HG03520 (cell line): ENCODE results near the gene SAP25.
"Not testable (repeated sequence)": the region's sequence is repeated elsewhere in the genome, so short reads cannot be mapped to it uniquely, and the experiment has no call there.

Experiments used
- ATAC-seq: cut with Tn5 transposase; IDR thresholded peaks from one replicate; pipeline ENCODE4 v1.9.1; 2021; ENCODE audit warnings: mild to moderate bottlenecking, moderate library complexity; ENCODE audit not compliant: unreplicated experiment

Gene SAP25

DNA sequence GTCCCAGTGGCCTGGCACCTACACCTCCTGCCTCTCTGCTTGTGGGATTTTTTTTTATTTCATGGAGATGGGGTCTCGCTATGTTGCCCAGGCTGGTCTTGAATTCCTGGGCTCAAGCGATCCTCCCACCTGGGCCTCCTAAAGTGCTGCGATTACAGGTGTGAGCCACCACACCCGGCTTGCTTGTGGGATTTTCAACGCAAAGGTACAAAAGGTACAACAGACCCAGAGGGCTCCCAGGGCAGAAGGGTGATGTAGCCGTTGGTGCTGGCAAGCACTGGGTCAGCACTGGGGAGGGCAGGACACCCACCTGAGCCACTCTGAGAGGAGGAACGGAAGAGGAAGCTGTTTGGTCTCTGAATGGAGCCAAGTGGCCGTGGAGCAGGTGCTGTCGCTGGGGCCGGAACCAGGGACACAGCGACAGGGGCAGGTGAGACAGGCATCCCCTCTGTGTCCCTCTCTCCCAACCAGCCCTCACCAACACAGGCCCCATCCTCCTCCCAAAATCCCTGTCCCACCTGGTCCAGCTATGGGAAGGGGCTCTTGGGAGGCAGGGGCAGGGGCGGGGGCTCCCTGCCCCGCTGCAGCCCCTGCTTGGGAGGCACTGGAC lies 2.8 kb upstream of the SAP25 start:
- no peak for ATAC-seq

GRCh38 chr7:100575746-100576383 lies 2.2 kb upstream of the SAP25 start:
- no peak for ATAC-seq

DNA sequence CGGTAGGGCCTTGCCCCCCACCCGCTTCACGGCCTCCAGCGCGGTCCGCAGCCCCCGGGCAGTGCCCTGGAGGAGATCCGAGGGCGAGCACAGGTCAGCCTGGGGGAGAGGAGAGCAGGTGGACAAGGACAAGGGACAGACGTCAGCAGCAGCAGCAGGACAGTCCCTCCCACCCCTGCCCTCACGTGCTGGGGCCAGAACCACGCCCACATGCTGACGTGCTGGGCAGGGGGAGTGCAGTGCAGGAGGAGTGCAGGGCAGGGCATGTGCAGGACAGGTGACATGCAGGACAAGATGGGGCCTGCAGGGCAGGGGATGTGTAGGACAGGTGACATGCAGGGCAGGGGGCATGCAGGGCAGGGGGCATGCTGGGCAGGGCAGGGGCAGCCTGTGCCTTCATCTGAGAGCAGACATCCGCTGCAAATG lies 1.5 kb upstream of the SAP25 start:
- no peak for ATAC-seq

DNA sequence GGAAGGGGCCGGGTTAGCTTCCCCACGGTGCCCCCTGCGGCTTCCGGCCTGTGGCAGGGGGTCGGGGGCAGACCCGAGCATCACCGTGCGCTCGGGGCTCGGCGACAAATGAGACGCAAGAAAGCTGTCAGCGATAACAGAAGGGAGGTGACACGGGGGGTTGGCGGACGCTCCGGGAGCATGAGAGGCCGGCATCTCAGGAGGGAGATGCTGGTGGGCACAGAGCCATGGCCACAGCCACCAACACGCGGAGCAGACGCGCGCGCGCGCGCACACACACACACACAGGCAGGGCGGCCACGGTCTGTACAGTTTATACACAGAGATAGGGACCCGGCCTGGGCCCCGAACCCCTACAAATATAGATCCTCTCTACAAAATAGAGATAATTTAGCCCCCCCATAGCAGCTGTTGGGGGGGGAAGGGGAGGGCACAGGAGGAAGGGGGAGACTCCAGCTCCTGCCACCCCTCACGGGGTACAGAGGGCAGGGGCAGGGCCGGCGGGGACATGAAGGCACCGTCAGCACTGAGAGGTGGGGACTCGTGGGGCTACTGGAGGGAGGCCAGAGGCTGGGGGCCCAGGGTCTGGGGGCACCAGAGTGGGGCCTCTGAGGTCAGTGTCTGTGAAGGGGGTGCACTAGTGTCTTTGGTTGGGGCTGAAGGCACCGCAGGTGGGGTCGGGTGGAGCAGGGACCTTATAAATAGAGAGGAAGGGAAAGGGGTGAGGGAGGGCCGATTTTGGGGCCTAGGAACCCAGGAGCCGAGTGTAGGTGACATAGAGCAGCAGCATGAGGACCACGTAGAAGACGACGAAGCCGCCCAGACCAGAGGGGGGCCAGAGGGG lies 884 bp upstream of the SAP25 start:
- ATAC-seq = no peak

DNA sequence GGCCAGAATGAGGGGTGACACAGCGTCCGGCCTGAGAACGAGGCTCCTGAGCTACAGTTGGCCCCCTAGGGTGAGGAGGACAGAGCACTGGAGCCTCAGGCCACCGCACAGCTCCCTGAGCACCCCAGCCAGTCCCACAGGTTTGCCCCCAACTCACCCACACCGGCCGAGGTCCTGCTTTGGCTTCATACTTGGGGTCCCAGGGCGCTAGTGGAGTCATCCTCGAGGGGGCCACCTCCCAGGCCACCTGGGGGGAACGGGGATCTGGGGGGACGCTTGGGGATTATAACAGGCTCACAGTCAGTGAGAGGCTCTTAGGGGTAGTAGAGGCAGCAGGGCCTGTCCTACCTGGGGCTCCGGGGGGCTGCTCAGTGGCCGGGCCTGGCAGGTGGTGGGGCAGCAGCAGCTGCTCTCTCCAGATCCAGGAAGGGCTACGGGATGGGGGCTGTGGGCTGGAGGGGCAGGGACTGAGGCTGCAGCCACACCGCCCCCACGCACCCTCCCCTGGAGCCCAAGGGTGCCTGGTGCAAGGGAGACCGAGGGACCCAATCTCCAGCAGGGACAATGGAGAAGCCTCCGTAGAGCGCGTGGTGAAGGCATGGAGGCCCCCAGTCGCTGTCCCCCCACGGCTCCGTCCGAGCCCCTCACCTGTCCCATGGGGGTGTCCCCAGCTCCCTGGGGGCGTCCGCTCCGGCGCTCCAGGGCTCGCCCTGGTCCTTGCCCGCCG lies 588 bp downstream of the SAP25 start:
- no peak for ATAC-seq

DNA sequence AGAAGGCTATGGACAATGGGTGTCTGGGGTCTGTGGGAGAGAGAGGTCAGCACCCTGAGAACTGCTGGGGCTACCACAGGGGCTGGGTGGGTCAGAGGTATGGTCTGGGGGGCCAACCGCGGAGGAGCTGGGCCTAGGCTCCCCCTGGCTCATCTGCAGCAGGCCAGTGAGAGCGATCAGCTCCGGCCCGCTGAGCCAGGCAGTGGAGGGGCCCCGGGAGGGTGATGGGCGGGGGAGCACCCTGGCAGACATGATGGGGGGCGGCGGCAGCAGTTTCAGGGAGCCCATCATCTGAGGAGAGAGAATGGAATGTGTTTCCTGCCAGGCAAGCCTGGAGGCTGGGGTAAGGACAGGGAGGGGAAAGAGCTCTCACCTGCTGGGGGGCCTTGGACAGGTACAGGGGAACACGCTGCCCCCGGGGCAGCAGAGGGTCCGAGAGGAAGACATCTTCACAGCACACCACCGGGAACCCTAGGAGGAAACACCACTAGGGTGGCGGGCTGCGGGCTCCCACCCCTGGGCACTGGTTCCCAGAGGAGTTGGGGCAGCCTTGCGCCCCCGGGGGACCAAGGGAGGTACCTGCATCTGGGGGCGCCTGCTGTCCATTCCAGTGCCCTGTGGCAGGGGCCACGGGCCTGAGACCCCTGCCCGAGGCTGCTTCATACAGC lies 1.3 kb downstream of the SAP25 start:
- no peak for ATAC-seq

DNA sequence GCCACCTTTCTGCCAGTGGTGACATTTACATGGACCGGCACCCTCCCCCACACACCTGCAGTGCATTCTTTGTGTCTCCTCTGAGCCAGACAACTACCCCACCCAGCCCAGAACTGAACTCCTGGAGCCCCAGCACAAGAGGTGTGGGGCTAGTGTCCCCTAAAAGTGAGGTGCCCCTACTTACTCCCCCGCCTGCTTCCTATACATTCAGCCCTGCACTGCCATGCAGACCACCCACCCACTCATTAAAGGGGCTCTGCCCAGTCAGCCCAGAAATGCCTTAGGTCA lies 1.9 kb downstream of the SAP25 start:
- no peak for ATAC-seq

GRCh38 chr7:100570954-100571828 lies 2.5 kb downstream of the SAP25 start:
- ATAC-seq = no peak

DNA sequence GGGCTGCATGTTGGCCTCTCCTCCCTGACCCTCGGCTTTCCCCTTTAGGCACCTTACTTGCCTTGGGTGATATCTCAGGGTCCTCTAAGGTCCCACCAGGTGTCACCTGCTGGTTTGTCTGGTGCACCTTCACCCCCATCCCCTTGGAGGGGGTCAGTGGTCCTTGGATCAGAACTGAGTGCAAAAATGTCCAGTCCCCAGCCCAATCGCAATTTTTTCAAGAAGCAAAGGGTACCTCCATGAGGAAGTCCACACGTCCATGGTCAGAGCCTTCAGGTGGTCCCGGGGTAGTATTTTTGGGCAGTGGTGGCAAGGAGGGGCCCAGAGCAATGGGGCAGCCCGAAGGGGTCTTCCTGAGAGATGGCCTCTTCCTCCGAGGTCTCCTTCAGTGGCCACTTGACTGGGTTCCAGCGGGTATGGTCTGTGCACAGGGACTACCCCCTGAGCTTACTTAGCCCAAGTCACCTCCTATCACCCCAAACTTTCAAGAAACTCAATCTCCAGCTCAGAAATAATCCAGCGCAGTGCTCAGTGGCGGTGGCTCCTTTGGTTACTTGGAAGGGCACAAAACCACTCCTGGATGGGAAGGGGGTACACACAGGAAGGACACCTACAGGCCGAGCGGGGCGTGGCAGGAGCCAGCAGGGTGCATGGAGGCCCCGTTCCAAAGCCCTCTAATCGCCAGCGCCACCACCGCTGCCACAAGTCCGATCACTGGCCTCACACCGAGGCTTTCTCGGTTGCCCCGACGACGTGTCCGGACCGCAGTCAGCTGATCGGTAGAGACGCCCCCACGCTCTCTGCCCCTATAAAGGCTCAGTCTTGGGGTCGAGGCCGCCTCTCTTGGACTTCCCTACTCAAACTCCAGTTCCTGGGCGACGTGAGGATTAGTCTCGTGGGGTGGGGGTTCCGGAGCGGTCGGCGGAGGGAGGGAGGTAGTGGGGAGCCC lies 4.5 kb downstream of the SAP25 start:
- ATAC-seq = no peak

- no peak for ATAC-seq
Observed at GRCh38 chr7:100568176-100568895, 5.4 kb downstream of the SAP25 start.

DNA sequence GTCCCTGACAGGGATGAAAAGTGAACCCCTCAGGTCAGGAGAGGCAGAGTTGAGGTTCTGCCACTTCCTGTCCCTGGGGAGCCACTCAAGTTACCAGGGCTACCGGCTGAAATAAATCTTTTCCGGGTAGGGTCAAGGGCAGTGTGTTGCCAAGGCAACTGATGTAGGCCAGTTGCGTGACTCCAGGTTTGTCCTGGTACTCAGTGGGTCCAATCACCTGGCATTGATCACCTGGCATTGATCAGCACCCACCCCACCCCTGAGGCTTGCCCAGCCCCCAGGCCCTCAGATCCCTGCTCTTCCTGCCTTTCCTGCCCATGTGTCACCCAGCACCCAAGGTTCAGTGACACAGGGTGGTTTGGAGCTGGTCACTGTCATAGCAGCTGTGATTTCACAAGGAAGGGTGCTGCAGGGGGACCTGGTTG lies 5.9 kb downstream of the SAP25 start:
- no peak for ATAC-seq

- ATAC-seq = no peak
Observed at GRCh38 chr7:100567031-100567730, 6.5 kb downstream of the SAP25 start.

- ATAC-seq = no peak
Observed at GRCh38 chr7:100566018-100566531, 7.6 kb downstream of the SAP25 start.

DNA sequence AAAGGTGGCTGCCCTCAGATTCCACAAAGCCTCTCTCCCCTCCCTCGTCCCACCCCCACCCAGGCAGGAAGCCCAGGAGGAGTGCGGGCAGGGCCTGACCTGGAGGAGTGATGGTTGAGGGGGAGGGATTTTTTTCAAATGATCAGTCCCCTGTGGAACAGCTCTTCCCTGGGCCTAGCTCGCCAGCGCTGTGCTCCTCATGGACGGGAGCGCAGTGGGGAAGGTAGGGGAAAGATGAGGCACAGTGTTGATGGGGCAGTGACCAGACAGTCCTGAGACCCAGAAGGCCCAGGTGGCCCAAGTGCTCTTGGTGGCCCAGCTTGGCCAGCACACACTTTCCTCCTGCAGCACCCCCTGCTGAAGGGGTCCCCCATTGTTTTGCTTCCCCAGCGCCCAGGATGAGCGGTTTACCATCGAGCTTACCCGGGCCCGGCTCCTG lies 8.5 kb downstream of the SAP25 start:
- no peak for ATAC-seq

DNA sequence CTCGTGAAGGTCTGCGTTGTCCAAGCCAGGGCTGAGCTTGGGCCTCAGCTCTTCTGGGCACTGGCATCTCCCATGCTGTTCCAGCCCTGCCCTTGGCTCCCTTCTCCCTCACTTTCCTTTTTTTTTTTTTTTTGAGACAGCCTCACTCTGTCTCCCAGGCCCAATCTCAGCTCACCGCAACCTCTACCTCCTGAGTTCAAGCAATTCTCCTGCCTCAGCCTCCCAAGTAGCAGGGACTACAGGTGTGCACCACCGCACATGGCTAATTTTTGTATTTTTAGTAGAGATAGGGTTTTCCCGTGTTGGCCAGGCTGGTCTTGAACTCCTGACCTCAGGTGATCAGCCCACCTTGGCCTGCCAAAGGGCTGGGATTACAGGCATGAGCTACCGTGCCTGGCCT lies 9.3 kb downstream of the SAP25 start:
- not testable (repeated sequence) for ATAC-seq

GRCh38 chr7:100563809-100564400 lies 9.8 kb downstream of the SAP25 start:
- ATAC-seq = no peak

DNA sequence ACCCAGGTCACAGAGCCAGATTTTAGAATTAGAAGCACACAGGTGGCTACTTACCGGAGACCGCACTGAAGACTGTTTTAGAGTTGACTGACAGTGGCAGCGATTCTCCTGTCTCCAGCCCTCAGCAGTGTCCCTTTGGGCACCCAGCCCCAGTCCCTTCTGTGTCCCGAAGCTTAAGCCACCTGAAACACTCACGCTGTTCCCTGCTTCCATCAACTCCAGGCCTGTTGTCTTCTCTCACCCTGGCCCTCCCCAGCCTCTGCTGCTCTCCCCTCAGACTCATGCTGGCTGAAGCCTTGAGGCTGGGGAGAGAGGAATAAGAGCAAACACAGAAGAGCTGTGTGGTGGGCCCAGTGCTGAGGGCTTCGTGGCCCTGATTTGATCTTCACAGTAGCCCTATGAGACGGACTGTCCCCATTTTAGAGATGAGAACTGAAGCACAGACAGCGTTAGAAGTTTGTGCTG lies 10.6 kb downstream of the SAP25 start:
- ATAC-seq = no peak
